GM12874 (cell line): ENCODE data around the gene LRRC23.

Experiments
- CTCF ChIP-seq: IDR thresholded peaks from 2 replicates; pipeline ENCODE4 v1.5.1; 2011; ENCODE audit warnings: low read depth, mild to moderate bottlenecking, control low read depth, low read length, moderate library complexity; ENCODE audit not compliant: insufficient read depth

The LRRC23 gene

GRCh38 chr12:6899837-6900519 lies 4.6 kb upstream of the LRRC23 start:
- TF ChIP-seq CTCF = no peak

- no peak for TF ChIP-seq CTCF
Measured at GRCh38 chr12:6902448-6902847, 2.2 kb upstream of the LRRC23 start.

- TF ChIP-seq CTCF = no peak
Measured at GRCh38 chr12:6903722-6904121, 900 bp upstream of the LRRC23 start.

GRCh38 chr12:6905414-6906040 lies 905 bp downstream of the LRRC23 start:
- TF ChIP-seq CTCF = no peak

- TF ChIP-seq CTCF = no peak
Measured at GRCh38 chr12:6909421-6910145, 5.0 kb downstream of the LRRC23 start.

GRCh38 chr12:6912164-6912935 lies 7.7 kb downstream of the LRRC23 start:
- no peak for TF ChIP-seq CTCF
